Ramos (cell line): ENCODE data around the gene MAP1LC3B.

ENCODE experiments used
- in situ Hi-C: fragments of 300-500 bp; cut with MboI; formaldehyde crosslinking; loops from one replicate; pipeline ENCODE4 v1.14.3; 2022; ENCODE audit warnings: low sequenced_read_pairs; ENCODE audit not compliant: unreplicated experiment

Gene MAP1LC3B

DNA sequence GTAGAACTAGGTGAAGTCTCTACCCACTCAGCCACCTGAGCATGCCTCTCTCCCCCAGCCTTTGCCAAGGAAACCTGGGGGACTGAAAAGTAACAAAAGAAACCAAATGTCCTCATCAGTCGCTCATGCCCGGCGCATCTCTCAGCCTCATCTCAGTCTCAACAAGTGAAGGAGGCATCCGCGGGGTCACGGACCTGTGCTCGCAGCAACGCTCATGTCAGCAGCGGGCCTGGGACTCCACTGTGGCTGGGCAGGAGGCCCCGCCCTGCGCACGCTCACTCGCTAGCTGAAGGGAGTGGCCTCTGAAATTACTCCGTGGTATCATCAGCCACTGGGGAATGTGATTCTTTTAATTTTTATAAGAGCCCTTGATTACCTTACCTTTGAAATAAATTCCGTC, 31.3 kb downstream of the MAP1LC3B start:
- in situ Hi-C loops: no loop called here

DNA sequence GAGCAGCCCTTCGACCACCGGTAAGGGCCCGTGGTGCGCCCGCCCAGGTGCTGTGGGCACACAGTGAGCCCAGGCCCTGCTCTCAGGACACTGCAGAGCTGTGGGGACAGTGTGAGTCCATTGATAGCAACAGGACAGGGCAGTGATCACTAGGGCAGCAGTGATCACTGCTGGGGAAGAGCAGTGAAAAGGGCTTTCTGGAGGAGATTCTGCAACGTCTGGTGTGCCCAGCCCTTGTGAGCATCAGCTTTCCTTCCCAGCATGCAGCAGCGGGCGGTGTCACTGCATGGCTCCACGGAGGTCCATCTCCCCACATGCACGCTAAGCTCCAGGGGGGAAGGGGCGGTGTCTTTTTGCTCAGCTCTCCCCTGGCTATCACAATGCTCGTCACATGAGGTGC, 32.1 kb downstream of the MAP1LC3B start:
- in situ Hi-C loops: no loop called here

DNA sequence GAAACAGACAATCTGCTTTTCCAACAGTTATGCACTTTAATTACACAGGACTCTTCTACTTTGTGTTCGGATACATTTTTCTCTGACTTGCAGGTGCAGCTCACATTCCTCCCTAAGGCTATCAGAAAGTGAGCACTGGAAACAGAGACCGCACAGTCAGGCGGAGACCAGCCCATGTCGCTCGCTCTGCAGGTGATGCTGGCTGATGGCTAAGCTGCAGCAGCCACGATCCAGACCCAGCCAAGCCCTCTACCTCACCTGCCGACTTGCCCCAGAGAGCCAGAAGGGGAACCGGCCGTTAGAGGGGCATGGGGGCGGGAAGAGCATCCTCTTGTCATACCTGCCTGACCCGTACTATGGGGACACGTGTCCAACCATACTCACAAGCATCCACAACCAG, 33.8 kb downstream of the MAP1LC3B start:
- in situ Hi-C loops: no loop called here

DNA sequence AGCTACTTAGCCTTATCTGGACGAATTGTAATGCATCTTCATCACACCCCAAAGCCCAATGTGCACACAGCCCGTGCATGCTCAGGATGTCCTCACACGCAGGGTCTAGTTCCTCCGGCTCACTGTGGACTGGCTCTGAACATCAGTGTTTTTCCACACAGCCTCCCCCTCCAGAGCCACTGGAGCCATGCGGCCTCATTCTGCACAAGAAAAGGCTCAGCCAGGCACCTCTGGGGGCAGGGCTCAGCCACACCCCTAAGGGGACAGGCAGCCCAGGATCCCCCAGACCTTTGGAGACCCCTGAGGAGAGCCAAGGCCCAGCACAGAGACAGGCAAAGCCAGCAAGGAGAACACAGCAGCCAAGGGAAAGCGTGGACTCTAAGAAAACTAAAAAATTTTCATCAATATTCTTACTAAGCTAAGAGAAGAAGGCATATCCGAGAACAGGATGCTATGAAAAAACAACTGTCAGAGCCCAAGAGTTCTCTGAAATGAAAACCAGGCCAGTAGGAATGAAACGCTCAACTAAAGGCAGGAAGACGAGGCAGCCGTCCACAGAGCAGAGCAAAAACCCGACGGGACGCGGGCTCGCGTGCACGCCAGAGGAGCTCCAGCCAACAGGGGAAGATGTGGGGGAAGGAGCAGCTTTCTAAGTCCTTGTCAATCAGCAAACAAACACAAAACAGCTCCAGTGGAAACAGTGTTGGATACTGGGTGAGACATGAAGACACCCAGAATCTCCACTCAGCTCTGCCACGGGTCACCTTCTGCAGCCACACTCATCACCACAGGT, 34.5 kb downstream of the MAP1LC3B start:
- in situ Hi-C loops: no loop called here

DNA sequence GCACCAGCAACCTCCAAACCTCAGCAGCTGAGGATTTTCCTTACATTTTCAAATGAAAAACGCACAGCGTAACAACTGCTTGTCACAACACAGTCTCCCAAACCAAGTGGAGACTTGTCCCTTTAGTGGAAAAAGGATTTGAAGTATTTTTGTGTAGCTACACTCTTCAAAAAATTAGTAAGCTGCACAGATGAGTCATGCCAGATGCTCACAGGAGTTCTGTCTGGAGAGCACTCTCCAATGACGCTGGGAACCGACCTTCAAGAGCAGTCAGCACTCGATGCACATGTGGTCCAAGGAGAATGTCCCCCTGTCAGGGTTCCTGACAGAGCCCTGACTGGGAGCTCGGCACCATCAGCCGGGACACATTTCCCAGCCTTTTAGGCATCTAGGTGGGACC, 39.8 kb downstream of the MAP1LC3B start:
- in situ Hi-C loops: no loop called here

DNA sequence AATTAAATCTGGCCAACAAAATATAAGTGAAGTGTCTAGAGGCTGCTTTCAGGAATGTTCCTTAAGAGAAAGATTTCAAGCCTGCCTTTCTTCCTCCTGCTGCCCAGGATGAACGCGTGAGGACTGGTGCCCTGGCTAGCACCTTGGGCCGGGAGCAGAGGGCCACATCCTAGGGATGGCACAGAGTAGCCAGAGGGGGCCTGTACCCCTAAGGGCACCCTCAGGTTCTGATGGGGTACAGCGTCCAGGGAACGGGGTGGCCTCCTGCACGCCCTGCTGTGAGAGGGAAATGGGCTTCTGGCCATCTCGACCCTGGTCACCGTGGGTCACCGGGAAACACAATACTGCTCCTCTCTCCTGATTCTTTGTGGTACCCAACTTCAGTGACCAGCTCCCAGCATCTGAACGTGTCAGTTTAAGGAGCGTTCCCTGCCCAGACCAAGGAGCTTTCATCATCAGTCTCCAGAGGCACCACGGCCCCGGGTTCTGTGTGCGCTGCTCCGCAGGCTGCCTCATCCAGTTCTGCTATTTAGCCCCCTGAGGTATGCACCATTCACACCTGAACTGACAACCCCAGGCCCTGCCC, 40.3 kb downstream of the MAP1LC3B start:
- in situ Hi-C loops: no loop called here

DNA sequence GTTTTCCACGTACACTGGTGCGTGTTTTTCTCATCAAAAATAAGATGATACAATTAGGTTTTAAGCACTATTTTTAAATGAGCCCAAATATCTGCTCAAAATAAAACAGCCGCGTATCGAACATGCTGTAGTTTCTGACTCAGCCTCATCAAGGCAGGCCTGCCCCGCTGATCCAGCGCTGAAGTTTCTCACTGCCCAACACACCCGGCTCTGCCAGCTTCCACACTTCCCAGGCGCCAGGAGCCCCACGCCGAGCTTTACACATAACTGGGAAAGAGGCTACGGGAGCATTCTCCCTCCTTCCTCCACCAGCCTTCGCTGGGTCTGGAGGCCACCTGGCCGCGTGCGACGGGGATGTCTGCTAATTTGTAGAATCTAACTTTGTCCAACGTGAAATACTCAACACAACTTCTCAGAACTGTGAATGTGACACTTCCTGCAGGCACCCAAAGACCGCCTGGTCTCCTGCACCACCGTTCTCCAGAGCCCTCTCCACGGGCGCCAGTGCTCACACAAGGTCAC, 42.1 kb downstream of the MAP1LC3B start:
- in situ Hi-C loops: no loop called here

DNA sequence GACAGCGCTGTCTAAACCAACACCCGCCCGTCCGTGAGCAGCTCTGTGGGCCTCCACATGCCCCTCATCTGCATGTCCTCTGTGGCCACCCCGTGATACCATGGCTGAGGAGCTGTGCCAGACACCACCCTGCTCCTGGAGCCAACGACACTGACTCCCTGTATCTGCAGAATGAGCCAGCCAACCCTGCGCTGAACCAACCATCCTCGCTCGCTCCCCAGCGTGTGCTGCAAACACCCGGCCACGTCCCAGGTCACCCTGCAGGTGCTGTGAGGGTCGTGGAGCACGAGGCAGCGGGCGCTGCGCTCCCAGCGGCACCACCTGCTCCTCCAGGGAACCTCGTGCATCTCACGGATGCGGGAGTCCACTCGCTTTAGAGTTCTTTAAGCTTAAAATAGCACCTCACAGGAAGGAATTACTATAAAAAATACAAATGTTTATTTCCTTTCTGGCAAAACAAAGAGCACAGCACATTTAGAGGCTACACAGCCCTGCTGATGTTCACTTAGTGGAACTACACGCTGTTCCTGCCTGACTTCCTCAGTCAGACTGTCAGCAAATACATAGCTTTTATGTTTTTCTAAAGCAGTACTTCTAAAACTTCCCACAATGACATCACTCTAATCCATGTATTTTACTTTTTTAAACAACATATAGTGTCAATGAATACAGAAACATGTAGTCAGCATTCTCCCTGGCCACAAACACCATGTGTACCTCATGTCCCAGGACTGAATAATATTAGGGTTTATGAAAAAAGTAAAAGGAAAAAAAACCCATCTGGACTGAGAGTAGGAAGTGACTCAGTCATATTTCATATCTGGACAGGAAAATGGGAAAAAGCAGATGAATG, 43.5 kb downstream of the MAP1LC3B start:
- in situ Hi-C loops: no loop called here

DNA sequence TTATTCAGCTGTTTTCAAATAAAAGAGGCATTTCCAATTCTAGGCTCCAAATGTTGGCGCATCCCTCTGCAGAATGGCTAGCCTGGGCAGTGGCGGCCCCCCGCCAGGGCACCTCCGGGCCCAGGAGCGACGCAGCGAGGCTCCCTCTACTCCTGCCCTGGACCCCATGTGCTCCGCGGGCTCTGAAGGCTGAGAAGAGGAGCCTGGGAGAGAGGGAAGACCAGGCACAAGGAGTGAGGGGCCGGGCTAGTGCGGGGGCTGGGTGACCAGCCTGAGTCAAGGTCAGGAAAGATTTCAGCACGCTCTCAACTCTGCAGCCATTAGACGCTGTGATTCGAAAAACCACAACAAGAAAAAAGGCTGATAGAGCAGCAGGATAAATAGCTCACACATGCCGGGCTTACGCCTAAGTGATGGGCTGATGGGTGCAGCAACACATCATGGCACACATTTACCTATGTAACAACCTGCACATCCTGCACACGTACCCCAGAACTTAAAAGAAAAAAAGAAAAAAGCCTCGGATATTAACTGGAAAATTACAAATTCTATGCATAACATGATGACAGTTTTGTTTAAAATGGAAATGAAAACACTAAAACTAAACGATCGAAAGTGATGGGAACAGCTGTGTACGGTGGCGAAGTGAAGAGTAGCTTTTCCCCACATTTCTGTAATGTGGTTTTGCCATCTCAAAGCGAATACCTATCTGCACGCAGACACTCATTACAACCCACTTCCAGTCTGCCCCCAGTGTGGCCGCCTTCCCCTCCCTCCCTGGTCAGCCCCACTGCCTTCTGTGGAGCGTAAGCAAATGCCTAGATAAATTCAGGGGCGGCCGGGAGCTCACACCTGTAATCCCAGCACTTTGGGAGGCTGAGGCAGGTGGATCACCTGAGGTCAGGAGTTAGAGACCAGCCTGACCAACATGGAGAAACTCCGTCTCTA, 44.4 kb downstream of the MAP1LC3B start:
- in situ Hi-C loops: no loop called here

DNA sequence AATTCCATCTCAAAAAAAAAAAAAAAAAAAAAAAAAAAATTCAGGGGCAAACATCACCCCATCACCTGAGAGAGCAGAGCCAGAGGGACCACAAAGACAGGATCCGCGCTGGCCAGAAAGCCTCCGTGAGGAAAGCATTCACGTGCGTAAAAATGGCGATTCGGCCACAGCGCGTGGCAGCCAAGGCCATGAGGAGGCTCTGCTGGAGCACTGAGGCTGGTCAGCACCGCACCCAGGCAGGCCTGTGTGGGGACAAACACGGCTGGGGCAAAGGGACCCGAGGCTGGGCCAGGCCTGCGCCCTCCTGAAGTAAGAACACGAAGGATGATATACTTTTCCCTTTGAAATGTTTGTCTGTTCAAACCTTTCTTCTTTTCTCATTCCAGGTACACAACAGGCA, 45.2 kb downstream of the MAP1LC3B start:
- in situ Hi-C loops: no loop called here

DNA sequence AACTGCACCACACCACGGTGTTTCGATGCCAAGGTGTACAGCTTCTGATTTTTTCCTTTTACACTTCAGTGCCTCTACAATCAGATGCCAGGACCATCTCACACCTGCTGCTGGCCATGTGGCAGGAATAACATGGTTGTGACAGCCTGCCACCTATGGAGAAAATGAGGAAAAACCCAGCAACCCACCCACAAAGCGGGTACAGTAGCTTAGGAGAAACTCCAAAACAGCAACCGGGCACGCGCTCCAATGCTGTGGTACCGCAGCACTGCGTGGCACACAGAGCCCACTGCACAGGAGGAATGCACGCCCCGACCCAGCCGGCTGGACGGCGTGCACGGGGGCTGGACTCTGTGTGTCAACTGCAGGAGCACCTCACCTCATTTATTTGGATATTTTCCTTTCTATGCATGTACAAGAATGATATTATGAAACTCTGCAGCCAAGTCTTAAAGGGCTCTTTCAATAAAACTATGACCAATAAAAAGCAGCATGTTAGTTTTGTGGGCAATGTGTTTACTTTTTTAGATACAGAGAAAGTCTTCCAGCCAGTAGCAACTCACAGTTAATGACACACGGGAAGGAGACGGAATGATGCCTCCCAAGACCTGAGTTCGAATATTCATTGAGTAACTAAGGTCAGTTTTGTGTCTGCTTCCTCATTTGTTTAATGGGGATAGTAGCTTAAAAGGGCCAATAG, 45.9 kb downstream of the MAP1LC3B start:
- in situ Hi-C loops: no loop called here

DNA sequence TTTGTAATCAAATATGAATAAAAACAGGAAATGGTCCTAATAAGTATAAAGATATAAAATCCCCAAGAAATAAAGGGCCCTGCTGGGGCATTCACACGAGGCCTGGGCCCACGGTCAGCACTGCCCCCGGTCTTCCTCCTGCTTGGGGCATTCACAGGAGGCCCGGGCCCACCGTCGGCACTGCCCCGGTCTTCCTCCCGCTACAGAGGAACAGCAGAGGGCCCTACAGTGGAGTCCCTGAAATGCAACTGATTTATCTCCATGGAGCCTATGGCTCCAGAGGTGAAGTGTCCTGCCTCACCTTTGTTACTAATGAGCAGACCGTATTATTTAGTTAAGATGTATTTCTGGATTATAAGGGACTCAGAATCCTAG, 46.5 kb downstream of the MAP1LC3B start:
- in situ Hi-C loops: no loop called here

DNA sequence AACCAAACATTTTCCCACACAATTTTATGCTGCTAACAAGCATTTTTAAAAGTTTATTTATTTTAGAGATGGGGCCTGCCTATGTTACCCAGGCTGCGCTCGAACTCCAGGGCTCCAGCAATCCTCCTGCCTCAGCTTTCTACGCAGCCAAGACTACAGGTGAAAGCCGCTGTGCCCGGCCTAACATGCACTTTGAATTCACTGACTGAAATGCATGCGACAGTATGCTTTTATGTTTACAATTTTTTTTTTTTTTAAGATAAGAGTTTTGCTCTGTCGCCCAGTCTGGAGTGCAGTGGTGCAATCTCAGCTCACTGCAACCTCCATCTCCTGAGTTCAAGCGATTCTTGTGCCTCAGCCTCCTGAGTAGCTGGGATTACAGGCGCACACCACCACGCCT, 47.8 kb downstream of the MAP1LC3B start:
- in situ Hi-C loops: no loop called here

DNA sequence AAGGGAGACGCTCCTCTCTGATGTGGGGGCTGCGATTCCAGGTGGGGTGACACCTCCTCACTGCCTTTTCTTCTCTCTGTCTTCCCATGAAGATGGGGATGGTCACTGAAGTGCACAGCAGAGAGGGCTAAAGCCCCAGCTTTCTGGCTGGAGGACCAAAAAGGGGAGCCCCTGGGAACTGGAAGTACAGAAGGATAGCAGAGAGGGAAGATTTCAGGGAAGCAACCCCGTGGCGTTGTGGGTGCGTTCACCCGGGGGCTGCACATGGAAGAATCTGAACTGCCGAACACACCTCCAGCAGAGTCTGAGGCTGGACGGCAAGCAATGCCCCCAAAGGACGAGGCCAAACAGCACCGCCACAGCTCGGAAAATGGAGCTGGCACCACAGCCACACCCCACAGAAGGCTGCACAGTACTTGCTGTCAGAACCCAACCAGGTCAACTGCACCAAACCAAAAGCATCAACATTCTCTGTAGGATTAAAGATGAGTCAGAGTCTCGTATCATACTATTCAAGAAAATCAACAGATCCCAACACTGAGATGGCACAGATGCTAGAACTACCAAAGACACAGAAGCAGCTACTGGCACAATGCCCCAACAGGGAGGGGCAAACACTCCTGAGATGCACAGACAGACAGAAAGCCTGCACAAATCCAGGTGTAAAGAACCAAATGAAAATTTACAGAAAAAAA, 49.9 kb downstream of the MAP1LC3B start:
- in situ Hi-C loops: no loop called here

DNA sequence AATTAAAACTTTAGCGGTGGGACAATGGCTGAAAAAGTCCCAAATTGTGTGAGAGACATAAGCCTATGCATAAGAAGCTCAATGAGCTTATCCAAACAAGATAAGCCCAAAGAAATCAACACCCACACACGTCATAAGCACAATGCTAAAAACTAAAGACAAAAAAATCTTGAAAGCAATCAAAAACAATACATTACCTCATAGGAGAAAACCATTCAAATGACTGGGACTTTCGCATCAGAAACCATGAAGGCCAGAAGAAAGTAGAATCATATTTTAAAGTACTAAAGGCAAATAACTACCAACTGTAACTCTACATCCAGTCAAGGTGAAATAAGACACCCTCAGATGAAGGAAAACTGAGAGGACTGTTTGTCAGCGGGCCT, 50.4 kb downstream of the MAP1LC3B start:
- in situ Hi-C loops: no loop called here

DNA sequence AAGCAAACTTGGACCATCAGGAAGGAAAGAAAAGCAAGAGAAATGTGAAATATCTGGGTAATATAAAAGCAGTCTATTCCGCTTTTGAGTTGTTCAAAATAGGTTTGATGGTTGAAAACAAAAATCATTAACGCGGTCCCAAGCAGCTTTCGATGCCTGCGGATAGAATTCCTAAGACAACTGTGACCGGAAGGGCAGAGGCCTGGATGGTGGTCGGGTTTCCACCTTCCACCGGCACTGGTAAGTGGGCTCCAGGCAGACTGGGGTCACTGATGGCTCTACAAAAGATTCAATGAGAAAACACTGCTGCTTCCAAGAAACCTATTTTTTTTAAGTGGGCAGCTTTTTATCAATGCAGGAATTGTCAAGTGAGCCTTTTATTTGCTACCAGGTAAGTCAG, 50.9 kb downstream of the MAP1LC3B start:
- in situ Hi-C loops: no loop called here

DNA sequence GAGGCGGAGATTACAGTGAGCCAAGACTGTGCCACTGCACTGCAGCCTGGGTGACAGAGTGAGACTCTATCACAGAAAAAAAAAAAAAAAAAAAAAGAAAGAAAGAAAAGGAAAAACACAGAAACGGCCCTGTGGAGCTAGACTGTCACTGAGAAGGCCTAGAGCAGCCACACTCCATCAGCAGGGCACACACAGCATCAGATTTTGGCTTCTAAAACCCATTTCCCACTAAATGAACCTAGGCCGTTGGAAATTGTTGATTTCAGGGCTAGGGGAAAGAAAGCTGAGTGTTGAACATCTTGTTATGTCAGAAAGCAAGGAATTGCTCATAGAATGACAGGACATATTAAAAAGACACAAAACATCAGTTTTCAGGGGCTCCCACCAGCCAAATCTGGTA, 51.8 kb downstream of the MAP1LC3B start:
- in situ Hi-C loops: no loop called here

DNA sequence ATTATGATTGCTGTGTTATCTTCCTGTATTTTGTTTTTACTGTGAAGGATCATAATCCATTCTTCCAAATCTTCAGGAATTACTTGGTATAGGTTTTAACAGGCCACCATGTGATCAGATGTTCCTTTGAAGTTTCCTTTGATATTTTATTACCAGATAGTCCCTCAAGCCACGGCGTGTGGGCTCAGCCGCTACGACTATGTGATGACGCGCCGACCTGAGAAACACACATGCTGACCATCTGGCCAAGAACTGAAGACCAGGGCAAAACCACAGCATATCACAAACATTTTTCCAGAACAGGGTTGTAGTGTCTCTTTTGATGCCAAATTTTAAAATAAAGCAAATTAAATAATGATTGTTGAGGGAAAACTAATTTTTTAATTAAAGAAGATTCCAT, 53.4 kb downstream of the MAP1LC3B start:
- in situ Hi-C loops: no loop called here

DNA sequence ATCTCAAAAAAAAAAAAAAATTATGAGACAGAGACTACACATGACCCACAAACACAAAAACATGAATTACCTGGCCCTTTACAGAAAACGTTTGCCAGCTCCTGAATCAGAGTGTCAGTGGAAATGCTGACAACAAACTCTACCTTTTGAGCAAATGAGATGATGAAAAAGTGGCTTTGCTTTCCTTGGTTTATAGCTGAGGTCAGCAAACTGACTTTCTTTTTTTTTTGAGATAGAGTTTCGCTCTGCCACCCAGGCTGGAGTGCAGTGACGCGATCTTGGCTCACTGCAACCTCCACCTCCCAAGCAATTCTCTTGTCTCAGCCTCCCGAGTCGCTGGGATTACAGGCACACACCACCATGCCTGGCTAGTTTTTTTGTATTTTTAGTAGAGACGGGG, 54.3 kb downstream of the MAP1LC3B start:
- in situ Hi-C loops: no loop called here
